ENCODE measurements around the gene ASIC2. TPM values are rescaled to one million over a fixed set of nuclear protein-coding genes. Genes with fewer than 3 reads are reported as not detected.

ASIC2 gene
- total and polyA plus RNA-seq, 2 experiments from 2014 or later: 0.52 to 2.8 TPM

DNA sequence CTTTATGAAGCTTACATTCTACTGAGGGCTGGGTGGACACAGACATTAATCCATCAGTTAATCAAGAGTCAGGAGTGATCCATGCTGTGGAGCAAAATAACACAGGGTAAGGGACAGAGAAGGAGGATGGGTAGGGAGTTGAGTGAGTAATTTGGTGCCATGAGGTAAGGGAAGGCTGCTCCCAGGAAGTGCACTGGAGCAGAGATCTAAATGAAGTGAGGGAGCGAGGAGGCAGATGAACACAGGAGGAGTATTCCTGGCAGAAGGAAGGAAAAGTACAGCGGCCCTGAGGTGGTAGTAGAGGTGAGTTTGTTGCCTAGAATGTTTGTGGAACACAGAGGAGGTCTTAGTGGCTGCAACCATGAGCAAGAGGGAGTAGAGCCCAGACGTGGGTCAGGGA is 34.8 kb downstream of the ASIC2 start (continued):
- TF ChIP-seq ZNF462 (CRISPR knock-in tag; IDR thresholded peaks at IDR 0.05) (no peak), ZNF331 (CRISPR knock-in tag; IDR thresholded peaks at IDR 0.05; ENCODE audit: low read depth) (no peak), JUNB (IDR thresholded peaks at IDR 0.05; ENCODE audit: unreplicated experiment) (no peak), CTCF (conservative IDR thresholded peaks at IDR 0.05; ENCODE audit: low read depth in 2 of 2) (no peak), EZH2phosphoT487 (IDR thresholded peaks at IDR 0.05; ENCODE audit: unreplicated experiment) (no peak), POLR2AphosphoS5 (IDR thresholded peaks at IDR 0.05; ENCODE audit: low read depth) (no peak)

DNA sequence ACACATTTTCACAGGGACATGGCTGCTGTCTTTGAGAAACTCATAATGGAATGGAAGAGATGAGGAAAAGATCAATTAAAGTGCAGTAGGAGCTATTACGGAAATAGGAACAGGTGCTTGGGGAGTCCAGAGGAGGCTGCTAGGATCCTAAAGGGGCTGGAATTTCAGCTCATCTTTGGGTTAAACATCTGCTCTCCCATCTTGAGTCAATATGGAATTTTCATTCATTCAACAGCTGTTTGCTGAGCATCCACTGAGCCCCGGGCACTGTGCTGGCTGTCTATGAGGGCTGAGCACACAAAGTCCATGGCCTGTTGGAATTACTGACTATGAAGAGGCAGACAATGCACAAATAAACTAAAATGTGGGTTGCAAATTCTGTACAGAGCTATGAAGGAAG is 47.9 kb downstream of the ASIC2 start:
- no peak overlapping the region for H3K4me2 ChIP-seq
- H3K27me3 Mint-ChIP-seq (ENCODE audit: insufficient read depth, low read depth, poor library complexity): peaks cover 2% of the 10 kb centered on the region
- H4K20me1 ChIP-seq (replicated peaks; ENCODE audit: insufficient read depth): no peaks in the 10 kb centered on the region
- H3K4me3 Mint-ChIP-seq: no peak overlapping the region
- H3K4me1 Mint-ChIP-seq: no peaks in the 10 kb centered on the region
- H3K4me3 ChIP-seq: no peak overlapping the region
- H3K79me2 ChIP-seq (replicated peaks; ENCODE audit: insufficient read depth): no peaks in the 10 kb centered on the region
- H3K9me3 Mint-ChIP-seq: no peaks in the 10 kb centered on the region; the same call in 2 of the 3 replicates
- peaks cover 5% of the 10 kb centered on the region; the same call in 1 of the 2 replicates for H3K9me2 ChIP-seq (ENCODE audit: insufficient read depth)
- no peak overlapping the region for H3K27ac ChIP-seq (ENCODE audit: low read depth)
- H3K4me1 ChIP-seq (ENCODE audit: insufficient read depth): no peaks in the 10 kb centered on the region
- H3F3A ChIP-seq (replicated peaks; ENCODE audit: low read depth): no peaks in the 10 kb centered on the region
- no peaks in the 10 kb centered on the region for H3K36me3 ChIP-seq (ENCODE audit: insufficient read depth)
- no peak overlapping the region for H2AFZ ChIP-seq
- no peak for DNase-seq (ENCODE audit: low spot score)
- no peak overlapping the region for H3K27ac Mint-ChIP-seq
- no peaks in the 10 kb centered on the region for H3K36me3 Mint-ChIP-seq (ENCODE audit: low read depth)
- H3K27me3 ChIP-seq (ENCODE audit: insufficient read depth): no peaks in the 10 kb centered on the region
- no peak for ATAC-seq
- no peak for TF ChIP-seq POLR2AphosphoS5 (IDR thresholded peaks at IDR 0.05; ENCODE audit: low read depth)
- TF ChIP-seq ZNF462 (CRISPR knock-in tag; IDR thresholded peaks at IDR 0.05): no peak
- no peak for TF ChIP-seq EZH2 (IDR thresholded peaks at IDR 0.05; ENCODE audit: low read depth, unreplicated experiment)
- TF ChIP-seq ZNF114 (CRISPR knock-in tag; IDR thresholded peaks at IDR 0.05): no peak
- no peak for TF ChIP-seq JUNB (IDR thresholded peaks at IDR 0.05; ENCODE audit: unreplicated experiment)
